NCI-H1105 (cell line): ENCODE results near the gene NADSYN1.

Experiments
- DNase-seq: peaks from one replicate; lab custom pipeline; 2025; lab: John Stamatoyannopoulos, UW

Gene NADSYN1

DNA sequence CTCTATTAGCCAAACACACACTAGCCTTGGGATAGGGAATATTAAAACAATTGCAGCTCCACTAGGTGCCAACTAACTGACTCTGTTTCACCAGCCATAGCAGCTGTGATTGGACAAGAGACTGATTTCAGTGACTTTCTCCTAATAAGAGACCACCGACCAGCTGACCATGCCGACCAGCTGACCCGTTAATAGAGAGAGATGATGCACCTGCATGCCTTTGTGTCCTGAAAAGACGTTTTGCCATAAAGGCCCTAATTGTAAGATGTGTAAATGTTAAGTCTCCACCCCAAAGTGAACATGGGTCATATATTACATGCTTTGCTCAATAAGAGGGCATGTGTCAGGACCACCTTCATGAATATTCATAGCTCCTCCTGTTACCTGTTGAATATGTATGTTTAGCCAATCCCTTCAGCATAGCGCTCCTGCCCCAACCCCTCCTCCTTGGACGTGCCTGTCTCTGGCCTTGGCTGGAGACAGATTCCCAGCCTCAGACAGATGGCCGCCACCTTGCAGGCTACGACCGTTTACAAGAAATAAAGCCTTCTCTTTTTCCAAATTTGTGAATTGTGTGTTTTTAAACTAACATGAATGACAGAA is 1.3 kb upstream of the NADSYN1 start:
- DNase-seq, result no peak

DNA sequence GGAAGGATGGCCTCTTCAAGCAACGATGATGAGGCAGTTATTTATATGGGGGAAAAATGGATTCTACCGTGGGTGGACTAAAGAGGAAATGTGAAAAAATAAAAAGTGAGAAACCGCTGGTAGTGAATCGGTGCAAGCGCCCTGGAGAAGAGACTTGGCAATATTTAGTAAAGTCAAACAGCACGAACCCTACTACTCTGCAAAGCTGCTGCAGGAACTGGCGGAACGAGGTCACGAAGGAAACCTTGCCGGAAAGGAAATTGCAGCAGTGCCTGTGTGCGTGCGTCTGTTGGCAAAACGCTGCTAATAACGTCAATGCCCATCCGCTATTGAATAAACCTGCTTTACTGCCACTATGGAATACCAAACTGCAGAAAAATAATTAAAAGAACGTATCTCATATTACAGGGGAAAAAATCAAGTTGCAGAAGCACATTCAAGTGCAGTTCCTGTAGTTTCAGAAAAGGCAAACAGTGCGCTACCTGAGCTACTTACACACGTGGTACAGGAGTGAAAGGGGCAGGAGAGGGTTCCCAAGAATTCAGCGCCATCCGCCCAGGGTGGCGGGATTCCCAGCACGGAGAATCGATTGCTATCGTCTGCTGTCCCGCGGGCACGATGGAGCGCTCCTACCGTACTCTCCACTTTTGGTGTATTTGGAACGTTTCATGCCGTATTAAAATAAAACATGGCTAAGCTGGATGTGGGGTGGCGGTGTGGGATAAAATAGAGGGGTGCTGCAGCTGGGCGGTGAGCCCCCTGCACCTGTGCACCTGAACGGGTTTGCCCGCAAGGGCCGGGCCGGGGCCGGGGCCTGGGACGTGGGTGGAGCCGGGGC is 585 bp upstream of the NADSYN1 start:
- DNase-seq, result peak; percentile 42

DNA sequence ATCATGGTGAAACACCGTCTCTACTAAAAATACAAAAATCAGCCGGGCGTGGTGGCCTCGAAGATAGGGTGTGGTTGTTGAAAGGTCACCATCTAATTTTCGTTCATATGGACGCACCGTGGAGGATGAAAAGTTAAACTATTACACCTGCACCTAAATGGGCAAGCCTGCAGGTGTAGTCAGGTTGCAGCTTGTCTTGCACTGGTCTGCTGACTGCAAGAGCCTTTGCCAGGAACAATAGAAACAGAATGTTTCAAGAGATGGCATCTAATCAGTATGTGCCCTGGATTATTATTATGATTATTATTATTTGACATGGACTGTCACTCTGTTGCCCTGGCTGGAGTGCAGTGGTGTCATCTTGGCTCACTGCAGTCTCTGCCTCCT is 908 bp downstream of the NADSYN1 start:
- no peak for DNase-seq

DNA sequence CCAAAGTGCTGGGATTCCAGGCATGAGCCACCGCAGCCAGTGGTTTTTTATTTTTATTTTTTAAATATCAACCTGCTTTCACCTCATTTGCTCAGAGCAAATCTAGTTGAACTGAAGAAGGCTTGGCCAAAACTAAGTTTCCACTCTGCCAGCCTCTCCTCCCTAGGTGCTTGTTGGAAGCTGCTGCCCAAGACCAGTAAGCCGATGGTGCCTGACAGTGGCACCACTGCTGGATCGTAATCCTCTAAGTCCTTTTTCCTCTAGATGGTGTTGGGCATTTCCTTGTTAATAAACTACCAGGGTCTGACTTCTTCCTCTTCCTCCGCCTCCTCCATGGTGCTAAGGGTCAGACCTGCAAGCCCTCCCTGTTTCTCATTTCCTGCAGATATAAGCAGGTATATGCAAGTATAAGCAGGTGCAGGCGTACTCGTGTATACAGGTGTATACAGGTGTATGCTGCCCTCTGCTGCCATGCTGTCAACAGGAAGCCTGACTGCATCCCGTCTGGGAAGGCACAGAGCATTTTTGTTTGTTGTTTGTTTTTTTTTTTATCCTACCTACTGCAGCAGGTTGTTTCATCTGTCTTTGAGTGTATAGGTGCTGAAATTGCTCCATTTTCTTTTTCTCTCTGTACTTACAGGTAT is 1.6 kb downstream of the NADSYN1 start:
- no peak for DNase-seq

DNA sequence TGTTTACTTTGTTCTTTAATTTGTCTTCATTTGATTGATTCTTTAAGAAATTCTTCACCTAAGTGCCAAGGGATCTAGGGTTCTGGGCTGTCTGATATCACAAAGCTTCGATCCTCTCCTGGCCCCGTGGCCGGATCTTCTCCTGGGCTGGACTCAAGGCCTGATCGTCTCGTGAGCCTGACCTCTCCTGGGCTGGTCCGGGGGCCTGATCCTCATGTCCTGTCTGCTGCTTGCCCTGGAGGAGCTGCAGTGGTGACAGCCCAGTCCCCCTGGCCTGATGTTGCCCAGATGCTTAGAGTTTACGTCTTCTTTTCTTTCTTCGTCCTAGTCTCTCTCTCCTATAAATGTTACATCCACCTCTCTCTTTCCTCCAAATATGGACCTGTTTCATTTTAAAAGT is 3.3 kb downstream of the NADSYN1 start:
- DNase-seq, result no peak

DNA sequence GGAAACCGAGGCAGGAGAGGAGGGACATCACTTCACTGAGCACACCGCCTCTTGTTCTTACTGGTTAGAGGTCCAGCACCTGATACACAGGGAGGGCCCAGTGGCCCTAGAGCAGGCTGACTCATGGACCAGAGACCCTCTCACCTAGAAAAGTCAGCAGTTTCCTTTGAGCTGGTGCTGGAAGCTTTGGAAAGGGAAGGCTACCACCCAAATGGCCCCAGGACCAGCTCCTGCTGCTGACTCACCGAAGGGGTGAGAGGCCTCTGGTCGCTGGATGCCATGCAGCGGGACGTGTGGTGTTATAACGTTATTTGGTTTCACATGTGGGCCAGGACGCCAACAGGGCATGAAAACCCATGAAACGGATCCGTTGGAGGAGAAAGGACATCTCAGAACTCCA is 3.8 kb downstream of the NADSYN1 start:
- no peak for DNase-seq

DNA sequence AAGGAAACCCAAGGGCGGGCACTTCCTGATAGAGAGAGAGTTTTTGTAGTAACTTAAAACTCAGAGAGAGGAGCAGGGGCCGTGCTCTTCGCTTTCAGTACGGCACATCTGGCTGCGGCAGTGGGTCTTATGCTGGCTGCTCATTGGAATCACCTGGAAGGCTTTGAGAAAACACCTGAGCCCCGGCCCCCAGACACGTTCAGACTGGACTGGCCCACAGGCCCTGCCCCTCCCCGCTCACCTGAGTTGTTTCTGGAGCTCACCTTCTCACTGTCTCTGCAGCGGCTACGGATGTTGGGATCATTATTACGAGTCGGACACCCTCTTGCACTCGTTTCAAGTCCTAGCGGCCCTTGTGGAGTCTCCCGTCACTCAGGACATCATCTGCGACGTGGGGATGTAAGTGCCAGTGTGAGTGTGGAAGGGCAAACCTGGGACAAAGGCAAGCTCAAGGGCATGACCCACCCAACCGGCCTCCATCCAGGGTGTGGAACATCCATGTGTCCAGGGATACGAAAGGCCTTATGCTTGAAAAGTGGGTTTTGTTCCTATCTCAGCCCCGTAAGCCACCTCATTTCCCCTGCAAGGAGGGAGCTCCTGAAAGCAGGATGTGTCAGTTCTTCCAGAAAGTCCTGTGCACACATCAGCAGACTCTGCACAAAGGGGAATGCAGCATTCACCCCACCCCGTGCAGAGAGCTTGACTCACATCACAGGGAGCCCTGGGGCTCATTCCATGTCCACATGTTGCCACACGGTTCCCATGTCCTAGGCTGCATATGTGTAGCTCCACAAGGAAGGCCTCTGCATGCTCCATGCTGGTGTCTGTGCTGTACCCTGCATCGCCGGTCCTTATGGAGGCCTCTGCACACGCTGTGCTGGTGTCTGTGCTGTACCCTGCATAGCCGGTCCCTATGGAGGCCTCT is 5.4 kb downstream of the NADSYN1 start:
- no peak for DNase-seq

DNA sequence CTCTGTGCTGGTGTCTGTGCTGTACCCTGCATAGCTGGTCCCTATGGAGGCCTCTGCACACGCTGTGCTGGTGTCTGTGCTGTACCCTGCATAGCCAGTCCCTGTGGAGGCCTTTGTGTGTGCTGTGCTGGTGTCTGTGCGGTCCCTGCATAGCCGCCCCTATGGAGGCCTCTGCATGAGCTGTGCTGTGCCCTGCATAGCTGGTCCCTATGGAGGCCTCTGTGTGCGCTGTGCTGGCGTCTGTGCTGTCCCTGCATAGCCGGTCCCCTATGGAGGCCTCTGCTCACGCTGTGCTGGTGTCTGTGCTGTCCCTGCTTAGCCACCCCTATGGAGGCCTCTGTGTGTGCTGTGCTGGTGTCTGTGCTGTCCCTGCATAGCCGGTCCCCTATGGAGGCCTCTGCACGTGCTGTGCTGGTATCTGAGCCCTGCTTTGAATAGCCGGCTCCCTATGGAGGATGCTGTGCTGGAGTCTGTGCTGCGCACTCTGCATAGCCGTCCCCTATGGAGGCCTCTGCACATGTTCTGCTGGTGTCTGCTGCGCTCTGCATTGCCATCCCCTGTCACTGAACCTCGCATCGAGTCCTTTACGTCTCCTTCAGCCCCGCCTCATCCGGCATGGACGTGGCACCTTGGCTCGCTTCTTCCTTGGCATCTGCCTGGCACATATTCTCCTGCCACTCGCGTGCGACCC is 6.2 kb downstream of the NADSYN1 start:
- no peak for DNase-seq

DNA sequence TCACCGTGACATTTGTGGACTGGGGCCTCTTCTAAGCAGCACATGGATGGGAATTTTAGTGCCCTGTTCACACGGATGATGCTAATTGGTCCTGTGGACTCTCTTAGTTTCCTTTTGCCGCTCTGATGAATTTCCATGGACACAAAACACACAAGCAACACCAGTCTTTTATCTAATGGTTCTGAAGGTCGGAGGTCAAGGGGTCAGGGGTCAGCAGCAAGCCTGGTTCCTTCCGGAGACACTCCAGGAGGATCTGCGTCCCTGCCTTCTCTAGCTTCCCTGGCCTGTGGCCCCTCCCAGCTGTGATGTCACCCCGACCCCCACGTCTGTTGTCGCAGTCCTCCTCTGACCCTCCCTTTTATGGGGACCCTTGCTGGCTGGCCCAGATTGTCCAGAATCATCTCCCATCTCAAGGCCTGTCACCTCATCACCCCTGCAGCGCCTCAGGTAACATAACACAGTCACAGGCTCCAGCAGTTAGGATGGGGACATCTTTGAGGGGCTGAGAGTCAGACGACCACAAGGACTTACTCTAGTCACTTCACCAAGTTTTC is 6.8 kb downstream of the NADSYN1 start:
- DNase-seq, result no peak

DNA sequence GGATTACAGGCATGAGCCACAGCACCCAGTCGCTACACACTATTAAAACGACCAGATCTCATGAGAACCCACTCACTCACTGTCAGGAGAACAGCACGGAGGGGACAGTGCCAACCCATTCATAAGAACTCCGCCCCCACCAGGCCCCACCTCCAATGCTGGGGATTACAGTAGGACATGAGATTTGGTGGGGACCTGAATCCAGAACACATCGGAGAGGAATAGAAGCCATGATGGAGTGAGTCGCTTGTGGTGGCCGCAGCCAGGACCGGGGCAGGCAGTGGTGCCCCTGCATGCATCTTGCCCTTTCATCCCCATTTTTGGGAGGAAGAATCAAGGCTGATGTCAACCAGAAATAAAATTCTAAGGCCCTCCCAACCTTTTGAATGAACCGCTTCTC is 8.7 kb downstream of the NADSYN1 start:
- DNase-seq, result no peak

DNA sequence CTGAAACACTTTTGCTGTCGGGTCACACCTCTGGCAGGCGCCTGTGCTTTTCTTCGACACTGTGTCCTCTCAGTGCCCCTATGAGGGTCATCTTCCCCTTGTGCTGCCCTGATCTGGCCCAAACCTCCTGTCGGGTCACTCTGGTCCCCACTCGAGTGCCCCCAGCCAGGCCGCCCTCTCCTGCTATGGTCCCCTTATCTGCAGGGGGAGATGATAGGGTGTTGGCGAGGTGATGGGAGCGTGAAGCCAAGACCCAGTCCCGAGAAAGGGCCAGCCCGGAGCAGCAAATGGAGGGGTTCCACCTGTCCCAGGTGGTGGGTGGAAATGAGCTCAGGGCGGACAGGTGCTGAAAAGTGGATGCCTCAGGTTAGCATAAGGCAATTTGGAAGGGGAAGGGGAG is 9.7 kb downstream of the NADSYN1 start:
- no peak for DNase-seq

DNA sequence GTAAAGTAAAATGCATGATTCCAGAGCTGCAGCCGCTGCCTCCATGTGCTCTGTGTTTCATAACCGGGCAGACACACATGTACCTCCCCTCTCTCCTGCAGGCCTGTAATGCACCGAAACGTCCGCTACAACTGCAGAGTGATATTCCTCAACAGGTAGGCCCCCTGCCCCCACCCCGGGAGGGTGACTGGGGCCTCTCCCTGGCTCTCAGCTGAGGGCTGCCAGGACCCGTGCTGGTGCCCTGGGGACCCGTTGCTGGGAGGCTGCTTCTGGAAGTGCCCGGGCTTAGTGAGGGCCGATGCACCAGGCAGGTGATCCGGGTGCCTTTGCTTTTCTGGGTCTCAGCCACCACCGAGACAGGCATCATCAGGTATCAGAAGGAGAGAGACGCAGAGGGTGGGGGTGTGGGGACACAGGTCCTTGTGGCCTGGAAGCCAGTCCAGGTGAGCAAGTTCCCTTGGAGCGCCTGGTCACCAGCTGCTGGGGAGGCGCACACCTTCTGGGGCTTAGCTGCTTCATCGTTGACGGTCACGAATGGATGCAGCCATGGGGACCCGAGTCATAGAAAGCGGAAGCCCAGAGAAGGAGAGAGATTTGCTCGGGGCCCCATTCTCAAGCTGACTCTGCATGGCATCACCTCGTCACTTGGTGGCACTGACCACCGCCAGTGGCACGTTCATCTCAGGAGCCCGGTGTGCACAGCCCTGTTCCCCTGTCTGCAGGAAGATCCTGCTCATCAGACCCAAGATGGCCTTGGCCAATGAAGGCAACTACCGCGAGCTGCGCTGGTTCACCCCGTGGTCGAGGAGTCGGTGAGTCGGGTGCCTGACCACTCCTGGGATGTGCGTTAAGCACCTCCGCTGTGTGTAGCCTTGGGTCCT is 10.6 kb downstream of the NADSYN1 start:
- no peak for DNase-seq

DNA sequence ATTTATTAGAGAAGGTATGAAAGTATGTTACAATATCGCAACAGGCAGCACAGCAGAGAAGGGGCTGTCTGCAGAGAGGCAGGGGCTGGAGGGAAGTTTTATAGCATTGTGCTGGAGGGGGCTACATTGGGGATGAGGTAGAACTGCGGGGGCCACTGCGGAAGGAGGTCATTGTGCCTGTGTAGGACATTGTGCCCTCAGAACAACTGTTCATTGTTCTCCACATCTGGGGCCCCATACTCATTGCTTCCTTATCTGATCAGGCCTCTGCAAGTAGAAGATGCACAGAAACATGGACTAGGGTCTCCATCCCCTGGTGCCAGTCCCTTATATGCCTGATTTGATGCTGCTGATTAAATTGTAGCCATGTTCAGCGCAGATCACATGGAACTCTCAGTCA is 12.1 kb downstream of the NADSYN1 start:
- DNase-seq, result no peak

DNA sequence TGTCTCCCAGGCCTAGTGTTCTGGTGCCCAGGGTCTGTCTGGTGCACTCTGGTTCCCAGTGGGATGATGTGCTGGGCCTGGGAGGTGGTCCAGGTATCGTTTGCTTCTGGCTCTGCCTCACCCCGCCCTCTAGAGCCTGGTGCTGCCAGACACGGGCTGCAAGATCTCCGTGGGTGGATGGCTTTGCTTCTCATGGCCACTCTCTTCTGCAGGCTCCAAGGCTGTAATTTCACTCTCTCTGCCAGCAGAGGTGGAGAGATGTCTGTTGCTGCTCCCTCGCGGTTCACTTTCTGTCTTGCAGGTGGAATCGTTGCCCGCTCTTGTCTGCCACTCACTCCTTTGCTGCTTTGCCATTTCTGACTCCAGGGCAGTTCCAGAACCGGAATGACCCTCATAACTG is 13.4 kb downstream of the NADSYN1 start:
- no peak for DNase-seq

DNA sequence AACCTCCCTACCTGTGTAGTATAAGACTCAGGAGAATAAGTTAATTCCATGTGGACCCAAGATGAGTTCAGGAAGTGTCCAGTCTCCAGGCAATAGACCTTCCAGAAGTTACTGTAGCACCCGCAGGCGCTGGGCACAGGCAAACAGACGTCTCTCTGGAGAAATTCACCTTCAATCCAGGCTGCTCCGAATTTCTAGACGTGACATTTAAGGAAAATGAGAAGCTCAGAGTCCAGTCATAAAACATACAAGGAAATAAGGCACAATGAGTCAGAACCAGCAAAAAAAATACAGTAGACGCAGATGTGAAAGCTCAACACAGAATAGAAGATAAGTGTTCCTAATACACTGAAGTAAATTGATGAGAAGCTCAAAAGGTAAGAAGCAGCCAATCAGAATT is 14.2 kb downstream of the NADSYN1 start:
- no peak for DNase-seq

DNA sequence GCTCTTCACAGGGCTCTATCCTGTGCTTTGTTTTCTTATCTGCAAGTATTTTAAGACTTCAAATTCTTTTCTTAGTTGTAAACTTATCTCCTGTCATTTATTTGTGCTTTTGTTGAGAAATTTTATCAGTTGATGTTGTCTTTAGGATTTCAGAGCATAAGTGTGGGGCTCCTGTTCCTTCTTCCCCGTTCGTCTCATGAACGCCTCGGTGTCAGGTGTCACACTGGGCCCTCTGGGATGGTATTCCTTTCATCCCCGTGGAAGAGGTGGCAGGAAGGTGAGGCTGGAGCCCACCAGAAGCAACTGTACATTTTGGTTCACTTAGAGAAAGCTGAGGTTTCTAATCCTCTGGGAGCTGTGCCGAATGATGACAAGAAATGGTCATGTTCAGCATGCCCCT is 17.9 kb downstream of the NADSYN1 start:
- DNase-seq, result no peak

DNA sequence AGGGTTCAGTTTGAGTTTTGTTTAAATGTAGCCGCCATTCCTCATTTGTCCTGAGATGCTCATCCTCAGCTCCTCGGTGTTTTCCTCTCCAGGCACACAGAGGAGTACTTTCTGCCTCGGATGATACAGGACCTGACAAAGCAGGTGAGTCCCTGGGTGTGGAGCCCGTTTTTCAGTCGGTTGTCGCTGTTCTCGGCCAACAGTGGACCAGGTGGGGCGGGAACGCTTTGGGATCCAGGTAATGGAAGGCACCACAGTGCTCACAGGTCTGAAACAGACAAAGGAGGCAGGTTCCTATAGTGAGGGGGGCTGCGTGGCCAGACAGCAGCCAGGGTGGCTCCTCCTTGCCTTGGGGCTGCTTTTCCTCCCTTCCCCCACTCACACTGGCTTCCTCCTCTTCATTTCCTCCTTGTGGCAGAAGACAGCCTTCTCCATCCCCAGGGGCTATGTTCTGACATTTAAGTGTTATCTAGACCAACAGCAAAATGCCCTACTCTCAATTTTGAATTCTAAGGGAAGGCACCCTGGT is 19.4 kb downstream of the NADSYN1 start:
- DNase-seq, result no peak

DNA sequence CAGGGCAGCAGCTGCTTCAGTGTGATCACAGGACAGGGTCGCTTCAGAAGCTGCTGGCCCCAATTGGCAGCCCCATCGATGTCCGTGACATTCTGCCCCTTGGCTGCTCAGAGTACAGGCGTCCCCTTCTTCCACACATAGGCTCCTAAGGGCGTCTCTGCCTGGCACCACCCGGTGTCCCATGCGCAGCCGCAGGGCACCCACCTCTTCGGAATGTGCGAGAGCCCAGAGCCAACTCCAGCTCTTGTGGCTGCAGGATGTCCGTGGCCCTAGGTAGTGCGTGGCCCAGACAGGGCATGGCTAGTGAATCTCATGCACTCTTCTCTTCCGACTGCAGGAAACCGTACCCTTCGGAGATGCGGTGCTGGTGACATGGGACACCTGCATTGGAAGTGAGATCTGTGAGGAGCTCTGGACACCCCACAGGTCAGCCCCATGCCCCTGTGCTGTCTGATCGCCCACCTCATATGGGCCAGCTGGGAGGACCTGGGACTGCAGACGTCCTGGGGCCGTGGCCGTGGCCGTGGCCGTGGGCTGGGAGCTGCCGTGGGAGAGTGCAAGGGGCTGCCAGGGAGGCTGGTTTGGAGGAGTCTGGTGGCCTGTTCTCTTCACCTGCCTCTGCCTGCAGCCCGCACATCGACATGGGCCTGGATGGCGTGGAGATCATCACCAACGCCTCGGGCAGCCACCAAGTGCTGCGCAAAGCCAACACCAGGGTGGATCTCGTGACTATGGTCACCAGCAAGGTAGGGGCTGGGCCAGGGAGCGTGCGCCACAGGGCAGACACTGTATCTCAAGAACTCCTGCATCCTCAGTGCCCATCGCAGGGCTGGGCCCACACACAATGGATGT is 20.2 kb downstream of the NADSYN1 start:
- DNase-seq, result no peak

DNA sequence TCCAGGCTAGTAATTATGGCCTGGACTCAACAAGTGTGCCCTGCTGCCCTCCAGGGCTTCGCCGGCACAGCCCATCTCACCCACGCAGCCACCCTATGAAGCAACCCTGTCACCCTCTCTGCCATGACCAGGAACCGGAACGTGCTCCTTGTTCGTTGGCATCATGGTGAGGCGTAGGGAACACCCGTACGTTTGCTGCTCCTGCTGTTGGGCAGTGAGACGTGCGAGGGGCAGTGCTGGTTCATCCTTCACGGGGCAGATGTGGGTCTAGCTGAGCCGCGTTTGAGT is 20.7 kb downstream of the NADSYN1 start:
- no peak for DNase-seq
